Ovary (tissue), 9 donors: ENCODE results near the gene LIPN. TPM values are rescaled to one million over a fixed set of nuclear protein-coding genes. Genes with fewer than 3 reads are reported as not detected.

Source experiments
- DNase-seq, 5 donors: peaks; one replicate each; pipeline ENCODE4 v3.0.0-alpha.2; 2019 to 2020
- H3K27ac ChIP-seq, 2 donors: fragments of 200-600 bp; one replicate each; pipeline versions ENCODE4 v1.5.1 to v1.8.0; 2019 to 2022
- H3K27me3 ChIP-seq: fragments of 200-600 bp; one replicate; pipeline ENCODE4 v1.8.0; 2022
- H3K36me3 ChIP-seq: fragments of 200-600 bp; sonication (generic); one replicate; pipeline ENCODE4 v1.5.1; 2019
- H3K4me1 ChIP-seq: one replicate; pipeline ENCODE4 v1.8.1; 2013; ENCODE audit warnings: mild to moderate bottlenecking, moderate library complexity; ENCODE audit not compliant: insufficient read depth
- H3K4me3 ChIP-seq: fragments of 200-600 bp; sonication (generic); one replicate; pipeline ENCODE4 v1.5.1; 2017
- H3K9me3 ChIP-seq, 2 donors: fragments of 200-600 bp in 1 of 2; sonication (generic) in 1 of 2; one replicate each; pipeline versions ENCODE4 v1.5.1 to v1.8.1; 2013 to 2019; ENCODE audit warnings: mild to moderate bottlenecking in 1 of 2, moderate library complexity in 1 of 2
- EP300 ChIP-seq: sonication (generic); formaldehyde crosslinking; IDR thresholded peaks from one replicate; pipeline ENCODE4 v1.6.1; 2017; ENCODE audit warnings: antibody characterized with exemption
- POLR2A ChIP-seq: fragments of 450-650 bp; IDR thresholded peaks from one replicate; pipeline ENCODE4 v1.6.1; 2017; ENCODE audit warnings: antibody characterized with exemption, mild to moderate bottlenecking, moderate library complexity
- WGBS, 3 donors: extraction: QIAGEN DNeasy Blood & Tissue Kit in 1 of 3; methylation state at CpG; one replicate each; pipeline versions ENCODE4 v1.1.5 to v1.1.7; 2013 to 2017; 5-methylcytosine and 5-hydroxymethylcytosine counted together
- intact Hi-C, 4 donors: fragments of 100-400 bp; cut with DNase I; formaldehyde crosslinking; loops; one replicate each; pipeline versions ENCODE4 v1.11.0 to v1.15.1; 2022 to 2023
- polyA plus RNA-seq, 2 donors: library from polyadenylated mRNA; stranded (reverse); fragments of 200-250 nt in 1 of 2; fragments of 350-450 nt in 1 of 2; fragmentation: Illumina TruSeq in 1 of 2; extraction: RNeasy Lipid Tissue Mini Kit (QIAGEN cat#74804) in 1 of 2; gene quantifications; one replicate each; pipeline ENCODE4 v1.2.3, GENCODE V29; 2013 to 2014
- total RNA-seq, 7 donors: library from RNA; depleted of rRNA in 2 of 7; stranded (reverse); fragments of >200 nt in 2 of 7; fragmentation: NEBNext Ultra II Directional in 3 of 7; extraction: Animal tissue kit (Norgen Biotek cat#: 25700) in 3 of 7; gene quantifications; one replicate each; pipeline versions ENCODE4 v1.1.0 to v1.2.4, GENCODE V29; 2016 to 2023
- TF ChIP-seq, protein P1 (sequence below), 3 donors: fragments of 450-650 bp in 2 of 3; fragments of 200-600 bp in 1 of 3; IDR thresholded peaks; one replicate each; pipeline versions ENCODE4 v1.5.1 to v1.8.0; 2016 to 2022; ENCODE audit warnings: antibody characterized with exemption in 3 of 3, mild to moderate bottlenecking in 1 of 3
- donor health status: DM: no; HTN: no; CAD: no; lungs with moderate emphysema.
- donor health status: DM: no; HTN: no; CAD: no.
- donor health status: Bipolar disorder and iron deficiency.
- donor health status: DM: yes; HTN: yes; CAD: no.
- donor health status: DM: no; HTN: no; CAD: no.
- donor health status: DM: yes; HTN: yes; CAD: no.

The LIPN gene
- total and polyA plus RNA-seq, 9 donors = not detected

DNA sequence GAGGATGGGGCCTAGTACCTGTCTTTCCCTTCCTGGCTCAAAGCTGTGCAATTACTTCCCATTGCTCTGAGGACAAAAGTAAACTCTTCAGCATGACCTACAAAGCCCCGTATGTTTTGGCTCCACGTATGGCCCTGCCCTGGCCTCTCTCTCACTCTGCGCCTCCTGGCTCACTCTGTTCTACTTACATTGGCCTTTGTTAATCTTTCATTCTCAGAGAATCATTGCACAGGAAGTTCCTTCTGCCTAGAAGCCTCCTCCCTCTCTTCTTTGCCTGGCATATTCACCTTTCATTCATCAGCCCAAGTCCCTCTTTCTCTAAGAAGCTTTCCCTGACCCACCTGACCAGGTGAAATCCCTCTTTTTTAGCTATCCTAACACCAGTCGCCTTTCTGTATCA is 66.6 kb downstream of the LIPN start:
- WGBS, 3 donors = 77 to 81% (median 79%) methylated on average over 4 of the region's 4 CpGs
- H3K9me3 ChIP-seq = no peaks in the 10 kb centered on the region
- intact Hi-C loops = no loop called here
- TF ChIP-seq POLR2A = no peak
- TF ChIP-seq, protein P1, sequence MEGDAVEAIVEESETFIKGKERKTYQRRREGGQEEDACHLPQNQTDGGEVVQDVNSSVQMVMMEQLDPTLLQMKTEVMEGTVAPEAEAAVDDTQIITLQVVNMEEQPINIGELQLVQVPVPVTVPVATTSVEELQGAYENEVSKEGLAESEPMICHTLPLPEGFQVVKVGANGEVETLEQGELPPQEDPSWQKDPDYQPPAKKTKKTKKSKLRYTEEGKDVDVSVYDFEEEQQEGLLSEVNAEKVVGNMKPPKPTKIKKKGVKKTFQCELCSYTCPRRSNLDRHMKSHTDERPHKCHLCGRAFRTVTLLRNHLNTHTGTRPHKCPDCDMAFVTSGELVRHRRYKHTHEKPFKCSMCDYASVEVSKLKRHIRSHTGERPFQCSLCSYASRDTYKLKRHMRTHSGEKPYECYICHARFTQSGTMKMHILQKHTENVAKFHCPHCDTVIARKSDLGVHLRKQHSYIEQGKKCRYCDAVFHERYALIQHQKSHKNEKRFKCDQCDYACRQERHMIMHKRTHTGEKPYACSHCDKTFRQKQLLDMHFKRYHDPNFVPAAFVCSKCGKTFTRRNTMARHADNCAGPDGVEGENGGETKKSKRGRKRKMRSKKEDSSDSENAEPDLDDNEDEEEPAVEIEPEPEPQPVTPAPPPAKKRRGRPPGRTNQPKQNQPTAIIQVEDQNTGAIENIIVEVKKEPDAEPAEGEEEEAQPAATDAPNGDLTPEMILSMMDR (IDR thresholded peaks at IDR 0.05) = no peak
- no peak for TF ChIP-seq EP300
- no peak overlapping the region for H3K27ac ChIP-seq
- no peak overlapping the region for H3K4me3 ChIP-seq
- DNase-seq = no peak
- H3K36me3 ChIP-seq = no peaks in the 10 kb centered on the region
- no peaks in the 10 kb centered on the region for H3K4me1 ChIP-seq
- no peaks in the 10 kb centered on the region for H3K27me3 ChIP-seq

DNA sequence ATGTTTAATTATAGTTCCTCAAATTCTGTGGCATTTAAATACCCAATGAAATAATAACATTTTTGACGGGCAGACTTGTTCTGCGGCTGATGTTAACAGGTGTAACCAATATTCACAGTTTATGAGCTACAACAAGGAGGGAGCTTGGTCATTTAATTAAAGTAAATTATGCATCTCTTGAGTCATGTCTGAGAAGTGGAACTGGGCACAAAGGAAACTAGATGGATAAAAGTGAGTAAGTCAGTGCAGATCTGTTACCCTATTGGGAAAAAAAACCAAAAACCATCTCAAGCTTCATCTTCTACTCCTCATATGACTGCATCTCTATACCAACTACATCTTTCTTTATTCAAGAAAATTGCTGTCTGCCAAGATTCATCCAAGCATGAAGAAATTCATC is 67.9 kb downstream of the LIPN start:
- H3K4me1 ChIP-seq = no peaks in the 10 kb centered on the region
- H3K4me3 ChIP-seq = no peak overlapping the region
- intact Hi-C loops = no loop called here
- no peak for DNase-seq
- 93 to 97% (median 94%) methylated on average over 2 of the region's 2 CpGs for WGBS, 3 donors
- H3K27me3 ChIP-seq = no peaks in the 10 kb centered on the region
- H3K27ac ChIP-seq = no peak overlapping the region
- no peaks in the 10 kb centered on the region for H3K9me3 ChIP-seq
- no peaks in the 10 kb centered on the region for H3K36me3 ChIP-seq
- no peak for TF ChIP-seq EP300
- no peak for TF ChIP-seq POLR2A
- TF ChIP-seq, protein P1 (IDR thresholded peaks at IDR 0.05) = no peak

DNA sequence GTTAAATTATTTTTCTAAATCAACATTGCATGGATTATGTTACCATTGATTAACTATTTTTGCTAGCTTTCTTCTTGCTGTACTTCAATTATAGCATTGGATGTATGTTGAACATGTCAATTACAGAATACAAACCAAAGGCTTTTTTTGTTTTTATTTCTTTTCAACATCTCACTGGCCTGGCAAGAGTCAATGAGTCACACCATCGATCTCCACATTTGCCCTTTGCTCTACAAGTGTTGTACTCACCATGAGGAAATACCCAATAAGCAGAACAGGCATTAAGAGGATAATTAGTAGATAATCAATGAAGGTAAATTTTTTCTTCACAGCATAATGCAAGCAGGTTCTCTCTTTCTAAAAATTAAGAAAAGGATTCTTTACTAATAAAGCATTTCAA is 68.5 kb downstream of the LIPN start:
- DNase-seq = no peak
- Histone ChIP-seq H3K27me3 (no peaks in the 10 kb centered on the region), H3K4me1 (no peaks in the 10 kb centered on the region), H3K27ac (no peak overlapping the region), H3K36me3 (no peaks in the 10 kb centered on the region), H3K4me3 (no peak overlapping the region), H3K9me3 (no peaks in the 10 kb centered on the region)
- TF ChIP-seq EP300 (no peak), POLR2A (no peak)
- TF ChIP-seq, protein P1 (IDR thresholded peaks at IDR 0.05) = no peak
- intact Hi-C loops = no loop called here
- 56 to 70% (median 69%) methylated on average over 1 of the region's 1 CpG for WGBS, 3 donors

Other genes with a start within 250 kb of the LIPN start
- 10 to 100 TPM in 6 of 7 donors, 1 to 10 TPM in 1; 9.3 to 21.9 (median 15.8) TPM for gene RNLS, start 176.7 kb upstream of the LIPN start, total RNA-seq
- gene RNLS, start 176.7 kb upstream of the LIPN start, polyA plus RNA-seq = 10 to 100 TPM in 1 of 2 donors, 1 to 10 TPM in 1; 7.5 to 11.7 TPM
- gene LIPJ, start 173.3 kb upstream of the LIPN start, total RNA-seq = under 1 TPM; 0.08 to 0.25 (median 0.20) TPM
- gene LIPJ, start 173.3 kb upstream of the LIPN start, polyA plus RNA-seq = not detected
- gene LIPF, start 95.6 kb upstream of the LIPN start, total RNA-seq = not detected
- under 1 TPM in 1 of 2 donors, not detected in 1; 0.75 TPM for gene LIPF, start 95.6 kb upstream of the LIPN start, polyA plus RNA-seq
- not detected for gene LIPK, start 53.8 kb upstream of the LIPN start, total RNA-seq
- not detected for gene LIPK, start 53.8 kb upstream of the LIPN start, polyA plus RNA-seq
- gene LIPM, start 42.7 kb downstream of the LIPN start, total RNA-seq = not detected
- gene LIPM, start 42.7 kb downstream of the LIPN start, polyA plus RNA-seq = not detected
- under 1 TPM in 1 of 7 donors, not detected in 6; 0.42 TPM for gene ANKRD22, start 91.8 kb downstream of the LIPN start, total RNA-seq
- gene ANKRD22, start 91.8 kb downstream of the LIPN start, polyA plus RNA-seq = under 1 TPM in 1 of 2 donors, not detected in 1; 0.63 TPM
- gene STAMBPL1, start 120.2 kb downstream of the LIPN start, total RNA-seq = 10 to 100 TPM; 12.8 to 39.6 (median 16.9) TPM
- 10 to 100 TPM in 1 of 2 donors, 1 to 10 TPM in 1; 7.9 to 12.8 TPM for gene STAMBPL1, start 120.2 kb downstream of the LIPN start, polyA plus RNA-seq
- gene ACTA2, start 192.8 kb downstream of the LIPN start, total RNA-seq = 1,000 to 10,000 TPM in 2 of 7 donors, 100 to 1,000 TPM in 5; 154 to 1,797 (median 461) TPM
- 1,000 to 10,000 TPM in 1 of 2 donors, 100 to 1,000 TPM in 1; 777 to 5,219 TPM for gene ACTA2, start 192.8 kb downstream of the LIPN start, polyA plus RNA-seq
- 10 to 100 TPM; 41.4 to 75.9 (median 46.5) TPM for gene FAS, start 230.8 kb downstream of the LIPN start, total RNA-seq
- gene FAS, start 230.8 kb downstream of the LIPN start, polyA plus RNA-seq = 10 to 100 TPM; 33.1 to 35.0 TPM